Measurements from ENCODE around the gene NKX1-2.

NKX1-2 gene

GRCh38 chr10:124474514-124475070 is 24.8 kb upstream of the NKX1-2 start:
- no peak for DNase-seq (ENCODE audit: low spot score)

DNA sequence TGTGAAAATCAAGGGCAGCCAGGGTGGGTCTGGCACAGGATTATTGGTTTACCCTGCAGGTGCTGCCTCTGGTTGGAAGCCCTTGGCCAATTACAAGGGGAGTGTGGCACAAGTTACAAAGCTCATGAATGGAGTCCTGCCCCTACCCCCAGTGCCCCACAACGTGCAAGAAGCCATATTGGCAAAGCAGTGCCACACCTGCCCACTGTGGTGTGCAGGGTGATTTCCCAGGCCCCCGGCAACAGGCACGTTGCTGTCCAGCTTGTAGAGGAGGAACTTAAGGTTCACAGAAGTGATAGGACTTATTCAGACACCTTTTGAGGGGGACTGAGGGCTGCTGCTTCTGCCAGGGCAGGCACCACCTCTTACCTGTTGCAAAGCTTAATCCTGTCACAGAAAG is 23.2 kb upstream of the NKX1-2 start:
- no peak for DNase-seq (ENCODE audit: low spot score)

DNA sequence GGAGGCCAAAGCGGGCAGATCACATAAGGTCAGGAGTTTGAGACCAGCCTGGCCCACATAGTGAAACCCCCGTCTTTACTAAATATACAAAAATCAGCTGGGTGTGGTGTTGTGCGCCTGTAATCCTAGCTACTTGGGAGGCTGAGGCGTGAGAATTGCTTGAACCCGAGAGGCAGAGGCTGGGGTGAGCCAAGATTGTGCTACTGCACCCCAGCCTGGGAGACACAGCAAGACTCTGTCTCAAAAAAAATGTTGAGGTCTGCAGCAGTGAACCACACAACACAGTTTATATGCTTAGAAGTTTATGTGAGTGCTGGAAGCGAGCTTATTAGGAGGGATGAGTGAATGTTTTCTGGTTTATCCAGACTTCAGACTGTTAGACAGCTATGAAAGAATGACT is 22.2 kb upstream of the NKX1-2 start:
- DNase-seq (ENCODE audit: low spot score), result no peak

GRCh38 chr10:124470544-124471434 is 21.0 kb upstream of the NKX1-2 start:
- DNase-seq (ENCODE audit: low spot score), result no peak

GRCh38 chr10:124469956-124470484 is 20.2 kb upstream of the NKX1-2 start:
- DNase-seq (ENCODE audit: low spot score), result no peak

DNA sequence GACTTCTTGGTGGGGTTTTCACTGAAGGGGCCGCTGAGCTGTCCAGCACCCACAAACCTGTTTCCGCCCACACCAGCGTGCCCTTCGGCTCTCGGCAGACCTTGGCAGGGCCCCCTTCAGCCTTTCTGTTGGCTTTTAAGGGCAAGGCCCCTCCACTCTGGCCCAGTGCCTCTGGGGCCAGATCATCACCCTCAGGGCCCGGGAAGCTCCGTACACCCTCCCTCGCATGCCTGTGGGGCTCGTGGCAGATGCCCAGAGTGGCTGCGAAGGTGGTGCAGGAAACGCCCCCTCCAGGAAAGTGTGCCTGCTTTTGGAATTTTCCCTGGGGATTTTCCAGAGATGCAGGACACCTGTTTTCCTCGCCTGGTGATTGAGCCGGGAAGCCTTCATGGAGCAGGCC is 18.8 kb upstream of the NKX1-2 start:
- no peak for DNase-seq (ENCODE audit: low spot score)

- no peak for DNase-seq (ENCODE audit: low spot score)
Measured at GRCh38 chr10:124467165-124467564, 17.3 kb upstream of the NKX1-2 start.

DNA sequence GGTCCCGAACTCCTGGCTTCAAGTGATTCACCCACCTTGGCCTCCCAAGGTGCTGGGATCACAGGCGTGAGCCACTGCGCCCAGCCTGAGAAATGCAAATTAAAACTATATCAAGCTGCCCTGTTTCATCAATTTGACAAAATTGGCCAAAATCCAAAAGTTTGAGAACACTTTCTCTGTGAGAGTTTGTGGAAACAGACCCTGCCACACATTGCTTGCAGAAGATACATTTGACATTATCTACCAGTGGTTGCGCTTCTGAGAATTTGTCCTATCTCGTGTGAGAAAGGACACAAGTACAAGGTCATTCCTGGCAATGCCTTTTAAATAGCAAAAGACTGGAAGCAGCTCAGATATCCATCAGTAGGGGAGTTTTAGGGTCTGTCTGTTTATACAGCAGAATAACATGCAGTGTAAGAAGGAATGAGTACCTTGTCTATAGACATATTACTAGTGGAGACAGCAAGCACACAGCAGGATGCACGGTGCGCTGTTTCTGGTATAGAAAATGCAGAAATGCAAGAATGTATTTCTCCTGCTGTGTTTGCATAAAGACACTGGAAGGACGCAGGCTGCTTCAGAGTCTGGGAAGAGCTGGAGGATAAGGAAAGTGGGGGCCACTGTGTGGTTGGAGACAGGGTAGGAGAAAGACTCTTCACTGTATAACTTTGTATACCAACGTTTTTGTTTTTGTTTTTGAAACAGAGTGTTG is 16.1 kb upstream of the NKX1-2 start:
- DNase-seq (ENCODE audit: low spot score), result no peak

DNA sequence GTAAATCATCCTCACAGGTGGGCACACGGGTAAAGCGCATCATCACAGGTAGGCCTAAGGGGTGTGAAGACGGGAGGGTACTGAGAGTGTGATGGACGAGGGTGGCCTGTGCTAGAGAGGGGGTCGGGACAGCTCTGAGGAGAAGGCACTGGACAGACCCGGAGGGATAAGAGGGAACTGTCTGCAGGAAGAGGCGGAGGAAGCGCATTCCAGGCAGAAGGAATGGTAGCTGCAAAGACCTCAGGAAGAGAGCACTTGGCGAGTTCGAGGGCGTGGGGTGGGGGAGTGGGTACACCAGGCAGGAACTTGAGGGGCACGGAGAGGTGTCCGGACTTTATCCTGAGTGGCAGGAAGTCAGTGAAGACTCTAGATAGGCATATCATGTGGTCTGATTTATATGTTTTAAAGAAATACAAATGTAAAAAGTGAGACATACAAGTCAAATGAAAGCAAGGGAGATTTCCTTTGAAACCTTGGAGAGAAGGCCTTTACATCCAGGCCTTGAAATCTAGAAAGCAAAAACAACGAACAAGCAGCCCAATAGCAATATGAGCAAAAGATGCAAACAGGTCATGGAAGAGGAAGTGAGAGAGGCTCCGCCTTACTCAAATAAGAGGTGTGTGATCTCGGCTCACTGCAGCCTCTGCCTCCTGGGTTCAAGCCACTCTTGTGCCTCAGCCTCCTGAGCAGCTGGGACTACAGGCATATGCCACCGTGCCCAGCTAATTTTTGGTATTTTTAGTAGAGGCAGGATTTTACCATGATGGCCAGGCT is 15.4 kb upstream of the NKX1-2 start:
- peak; percentile 62 for DNase-seq (ENCODE audit: low spot score)

GRCh38 chr10:124464028-124464965 is 14.5 kb upstream of the NKX1-2 start:
- DNase-seq (ENCODE audit: low spot score), result no peak

GRCh38 chr10:124462348-124462695 is 12.5 kb upstream of the NKX1-2 start:
- no peak for DNase-seq (ENCODE audit: low spot score)

DNA sequence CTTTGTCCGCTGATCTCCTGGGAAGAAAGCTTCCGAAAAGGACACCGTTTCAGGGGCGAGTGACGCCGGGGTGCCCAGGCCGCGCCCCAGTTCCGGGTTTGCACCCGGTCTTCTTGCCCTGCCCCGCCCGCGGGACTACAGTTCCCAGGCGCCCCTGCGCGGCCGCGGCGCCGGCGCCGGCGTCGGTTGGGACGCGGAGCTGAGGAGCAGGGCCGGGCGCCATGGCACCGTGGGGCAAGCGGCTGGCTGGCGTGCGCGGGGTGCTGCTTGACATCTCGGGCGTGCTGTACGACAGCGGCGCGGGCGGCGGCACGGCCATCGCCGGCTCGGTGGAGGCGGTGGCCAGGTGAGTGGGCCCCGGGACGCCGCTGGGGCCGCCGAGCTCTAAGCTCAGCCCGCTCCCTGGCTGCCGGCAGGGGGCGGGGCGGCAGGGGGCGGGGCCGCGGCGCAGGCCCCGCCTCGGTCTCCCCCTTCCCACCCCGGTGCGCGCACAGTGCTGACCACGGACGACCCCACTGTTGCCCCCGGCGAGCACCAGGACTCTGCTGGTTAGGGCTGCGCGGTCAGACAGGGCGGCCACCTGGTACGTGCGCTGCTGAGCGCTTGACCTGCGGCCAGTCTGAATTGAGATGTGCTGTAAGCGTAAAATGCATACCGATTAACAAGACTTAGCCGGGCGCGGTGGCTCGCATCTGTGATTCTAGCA is 12.0 kb upstream of the NKX1-2 start, which contains the start of gene LHPP:
Gene LHPP (plus strand): TSS at position 182 of the 706 bp plus-strand sequence. CDS start 40 bp downstream, at position 222.
- peak; percentile 87 for DNase-seq (ENCODE audit: low spot score)

DNA sequence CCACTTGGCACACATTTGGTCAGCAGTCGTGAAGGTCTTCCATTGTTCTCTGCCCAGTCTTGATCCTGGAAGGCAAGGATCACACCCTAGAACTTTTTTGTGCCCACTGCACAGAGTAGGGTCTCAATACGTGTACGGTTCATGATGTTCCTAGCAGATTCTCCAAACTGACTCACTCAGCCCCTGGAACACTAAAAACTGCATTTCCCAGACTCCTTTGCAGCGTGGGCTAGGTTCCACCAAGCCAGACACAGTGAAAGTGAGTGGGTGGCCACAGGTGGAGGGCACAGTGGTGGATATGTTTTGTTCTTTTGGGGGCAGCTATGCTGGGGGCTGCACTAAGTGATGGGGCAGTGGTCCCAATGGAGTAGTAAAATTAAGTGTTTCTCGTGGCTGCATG is 10.3 kb upstream of the NKX1-2 start:
- DNase-seq (ENCODE audit: low spot score), result no peak

DNA sequence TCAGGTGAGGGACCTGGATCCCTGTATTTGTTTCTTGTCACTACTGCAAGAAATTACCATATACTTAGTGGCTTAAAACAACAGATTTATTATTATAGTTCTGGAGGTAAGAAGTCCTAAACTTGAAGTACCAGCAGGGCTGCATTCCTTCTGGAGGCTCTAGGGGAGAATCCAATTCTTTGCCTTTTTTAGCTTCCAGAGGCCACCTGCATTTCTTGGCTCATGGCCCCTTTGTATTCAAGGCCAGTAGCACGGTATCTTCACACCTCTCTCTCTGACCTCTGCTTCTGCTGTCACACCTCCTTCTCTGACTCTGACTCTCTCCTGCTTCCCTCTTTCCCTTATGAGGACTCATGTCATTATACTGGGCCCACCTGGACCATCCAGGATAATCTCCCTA is 9.6 kb upstream of the NKX1-2 start:
- DNase-seq (ENCODE audit: low spot score), result no peak

GRCh38 chr10:124458889-124459288 is 9.1 kb upstream of the NKX1-2 start:
- no peak for DNase-seq (ENCODE audit: low spot score)

GRCh38 chr10:124458473-124458872 is 8.6 kb upstream of the NKX1-2 start:
- DNase-seq (ENCODE audit: low spot score), result no peak

GRCh38 chr10:124455441-124455840 is 5.6 kb upstream of the NKX1-2 start:
- DNase-seq (ENCODE audit: low spot score), result no peak

- DNase-seq (ENCODE audit: low spot score), result no peak
Measured at GRCh38 chr10:124453960-124454610, 4.2 kb upstream of the NKX1-2 start.

GRCh38 chr10:124451276-124451675 is 1.4 kb upstream of the NKX1-2 start:
- DNase-seq (ENCODE audit: low spot score), result no peak

DNA sequence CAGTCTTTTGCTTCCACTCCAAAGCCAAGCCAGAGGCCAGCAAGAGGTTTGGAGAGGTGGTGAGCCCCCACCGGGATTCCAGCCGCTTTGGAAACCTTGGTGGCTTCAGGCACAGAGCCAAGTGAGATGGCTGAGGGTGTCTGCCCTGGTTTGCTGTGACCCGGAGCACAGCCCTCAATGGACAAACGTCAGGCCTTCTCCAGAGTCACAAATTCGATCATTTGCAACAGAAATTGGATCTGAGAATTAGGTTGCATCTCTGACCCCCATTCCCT is 885 bp upstream of the NKX1-2 start:
- no peak for DNase-seq (ENCODE audit: low spot score)
